HEK293 (cell line): Measurements from ENCODE around the gene FMN1.

Experiments used
- CTCF ChIA-PET: fragments of 350-600 bp; formaldehyde crosslinking; extraction: SDS; loops from one replicate; lab custom pipeline; 2021; ENCODE audit warnings: antibody characterized with exemption; lab: Yijun Ruan, JAX
- POLR2A ChIA-PET: fragments of 300-600 bp; formaldehyde crosslinking; extraction: SDS; loops from one replicate; lab custom pipeline; 2020; ENCODE audit warnings: antibody characterized with exemption, inconsistent platforms; lab: Yijun Ruan, JAX
- H3K27ac ChIP-seq: fragments of 200-500 bp; sonication (Bioruptor generic); 2 replicates; pipeline ENCODE4 v1.5.1; 2014; ENCODE audit warnings: low read depth, low read length, control low read depth, inconsistent platforms; ENCODE audit errors: extremely low read depth
- H3K36me3 ChIP-seq, 2 experiments: fragments of 200-500 bp in 1 of 2; sonication (Bioruptor generic) in 1 of 2; 1 replicate in 1 of 2; 2 replicates in 1 of 2; pipeline ENCODE4 v1.5.1; 2014 to 2017; ENCODE audit warnings: inconsistent platforms in 2 of 2, low read length in 2 of 2; ENCODE audit not compliant: control insufficient read depth in 2 of 2, insufficient read depth in 1 of 2
- H3K4me1 ChIP-seq: fragments of 200-500 bp; sonication (Bioruptor generic); 2 replicates; pipeline ENCODE4 v1.5.1; 2014; ENCODE audit warnings: mild to moderate bottlenecking, low read length, inconsistent platforms; ENCODE audit not compliant: control insufficient read depth, insufficient read depth
- H3K4me3 ChIP-seq: 2 replicates; pipeline ENCODE4 v1.5.1; 2011; ENCODE audit warnings: low read depth, mild to moderate bottlenecking, control low read depth, low read length, moderate library complexity
- H3K9me3 ChIP-seq: fragments of 200-500 bp; sonication (Bioruptor generic); 2 replicates; pipeline ENCODE4 v1.5.1; 2014; ENCODE audit warnings: low read depth, low read length, inconsistent platforms; ENCODE audit not compliant: control insufficient read depth, insufficient read depth
- GLIS1 ChIP-seq: fragments of 450-650 bp; formaldehyde crosslinking; IDR thresholded peaks from 2 replicates; pipeline ENCODE4 v1.5.1; 2016; ENCODE audit warnings: missing biosample characterization, missing genetic modification characterization
- RBAK ChIP-seq: fragments of 450-650 bp; formaldehyde crosslinking; IDR thresholded peaks from 2 replicates; pipeline ENCODE4 v1.5.1; 2016; ENCODE audit warnings: missing biosample characterization, missing genetic modification characterization
- ZBTB1 ChIP-seq: fragments of 450-650 bp; formaldehyde crosslinking; IDR thresholded peaks from 2 replicates; pipeline ENCODE4 v1.5.1; 2016; ENCODE audit warnings: missing biosample characterization, missing genetic modification characterization
- ZNF155 ChIP-seq: fragments of 450-650 bp; formaldehyde crosslinking; IDR thresholded peaks from 2 replicates; pipeline ENCODE4 v1.5.1; 2016; ENCODE audit warnings: missing biosample characterization, missing genetic modification characterization
- ZNF169 ChIP-seq: fragments of 450-650 bp; formaldehyde crosslinking; IDR thresholded peaks from 2 replicates; pipeline ENCODE4 v1.5.1; 2016; ENCODE audit warnings: missing biosample characterization, missing genetic modification characterization
- ZNF24 ChIP-seq: fragments of 450-650 bp; formaldehyde crosslinking; IDR thresholded peaks from 2 replicates; pipeline ENCODE4 v1.5.1; 2016; ENCODE audit warnings: missing biosample characterization, missing genetic modification characterization
- ZNF433 ChIP-seq: fragments of 450-650 bp; formaldehyde crosslinking; IDR thresholded peaks from 2 replicates; pipeline ENCODE4 v1.5.1; 2016; ENCODE audit warnings: missing biosample characterization, missing genetic modification characterization, low read depth
- ZNF585B ChIP-seq: fragments of 450-650 bp; formaldehyde crosslinking; IDR thresholded peaks from 2 replicates; pipeline ENCODE4 v1.5.1; 2016; ENCODE audit warnings: missing biosample characterization, missing genetic modification characterization
- ZNF621 ChIP-seq: fragments of 450-650 bp; formaldehyde crosslinking; IDR thresholded peaks from 2 replicates; pipeline ENCODE4 v1.5.1; 2017; ENCODE audit warnings: missing biosample characterization, missing genetic modification characterization
- ZNF623 ChIP-seq: fragments of 450-650 bp; formaldehyde crosslinking; IDR thresholded peaks from 2 replicates; pipeline ENCODE4 v1.5.1; 2016; ENCODE audit warnings: missing biosample characterization, missing genetic modification characterization
- ZNF791 ChIP-seq: fragments of 450-650 bp; formaldehyde crosslinking; IDR thresholded peaks from 2 replicates; pipeline ENCODE4 v1.5.1; 2016; ENCODE audit warnings: missing biosample characterization, missing genetic modification characterization
- TF ChIP-seq, protein P1 (sequence below): fragments of 450-650 bp; formaldehyde crosslinking; IDR thresholded peaks from 2 replicates; pipeline ENCODE4 v1.5.1; 2017; ENCODE audit warnings: missing biosample characterization, missing genetic modification characterization
- TF ChIP-seq, protein P2 (sequence below): fragments of 450-650 bp; formaldehyde crosslinking; conservative IDR thresholded peaks from 2 replicates; pipeline ENCODE4 v1.5.1; 2016; ENCODE audit warnings: low read depth, missing biosample characterization, missing genetic modification characterization
- TF ChIP-seq, protein P3 (sequence below): fragments of 450-650 bp; formaldehyde crosslinking; IDR thresholded peaks from 2 replicates; pipeline ENCODE4 v1.5.1; 2016; ENCODE audit warnings: missing biosample characterization, missing genetic modification characterization, borderline replicate concordance
- TF ChIP-seq, protein P4 (sequence below): fragments of 450-650 bp; formaldehyde crosslinking; IDR thresholded peaks from 2 replicates; pipeline ENCODE4 v1.5.1; 2016; ENCODE audit warnings: missing biosample characterization, missing genetic modification characterization

FMN1 gene

DNA sequence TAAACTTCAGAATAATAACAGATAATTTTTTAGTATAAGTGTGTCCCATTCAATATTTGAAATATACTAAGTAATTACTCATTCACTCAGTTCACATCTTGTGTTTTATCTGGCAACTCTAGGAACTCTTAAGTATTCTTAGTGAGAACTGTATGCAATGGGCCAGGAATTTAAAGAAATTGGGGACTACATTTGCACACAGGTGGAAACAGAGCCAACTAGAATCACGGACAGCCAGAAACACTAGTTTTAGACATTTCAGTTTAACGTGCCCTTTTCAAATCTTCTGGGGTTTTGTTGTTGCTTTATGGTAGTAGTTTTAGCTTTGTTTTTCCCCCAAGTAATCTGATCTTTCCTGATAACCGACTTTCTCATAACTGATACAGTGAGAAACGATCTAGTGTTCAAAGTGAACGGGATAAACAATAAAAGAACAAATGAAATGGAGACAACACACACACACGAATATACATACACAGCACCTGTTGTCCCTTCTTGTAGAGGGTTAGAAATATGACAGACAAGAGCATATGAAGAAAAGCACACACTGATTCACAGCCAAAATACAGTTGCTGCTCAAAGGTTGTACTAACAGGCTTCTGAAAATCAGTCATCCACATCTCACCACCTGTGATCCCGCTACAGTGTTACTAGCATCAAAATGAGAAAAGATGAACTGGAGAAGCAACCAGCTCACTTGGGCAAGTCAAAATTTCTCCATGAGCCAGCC lies 167.0 kb downstream of the FMN1 start:
- H3K27ac ChIP-seq, result no peak overlapping the region
- CTCF ChIA-PET, result interaction anchor here (0.6 to 0.9 kb wide), 3 partner anchors 48 to 81 kb away, joined by 3 read pairs; no protein-coding TSS in a partner anchor
- no peak overlapping the region for H3K4me3 ChIP-seq
- TF ChIP-seq, protein P1, sequence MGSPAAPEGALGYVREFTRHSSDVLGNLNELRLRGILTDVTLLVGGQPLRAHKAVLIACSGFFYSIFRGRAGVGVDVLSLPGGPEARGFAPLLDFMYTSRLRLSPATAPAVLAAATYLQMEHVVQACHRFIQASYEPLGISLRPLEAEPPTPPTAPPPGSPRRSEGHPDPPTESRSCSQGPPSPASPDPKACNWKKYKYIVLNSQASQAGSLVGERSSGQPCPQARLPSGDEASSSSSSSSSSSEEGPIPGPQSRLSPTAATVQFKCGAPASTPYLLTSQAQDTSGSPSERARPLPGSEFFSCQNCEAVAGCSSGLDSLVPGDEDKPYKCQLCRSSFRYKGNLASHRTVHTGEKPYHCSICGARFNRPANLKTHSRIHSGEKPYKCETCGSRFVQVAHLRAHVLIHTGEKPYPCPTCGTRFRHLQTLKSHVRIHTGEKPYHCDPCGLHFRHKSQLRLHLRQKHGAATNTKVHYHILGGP (tag by site-specific recombination), result no peak
- TF ChIP-seq ZBTB1 (no peak), ZNF155 (tag by site-specific recombination) (no peak), ZNF621 (tag by site-specific recombination) (no peak), ZNF169 (no peak), ZNF433 (tag by site-specific recombination) (no peak), ZNF623 (tag by site-specific recombination) (no peak), GLIS1 (tag by site-specific recombination) (no peak), ZNF791 (tag by site-specific recombination) (no peak), ZNF24 (tag by site-specific recombination) (no peak), RBAK (tag by site-specific recombination) (no peak), ZNF585B (tag by site-specific recombination) (no peak)
- TF ChIP-seq, protein P2, sequence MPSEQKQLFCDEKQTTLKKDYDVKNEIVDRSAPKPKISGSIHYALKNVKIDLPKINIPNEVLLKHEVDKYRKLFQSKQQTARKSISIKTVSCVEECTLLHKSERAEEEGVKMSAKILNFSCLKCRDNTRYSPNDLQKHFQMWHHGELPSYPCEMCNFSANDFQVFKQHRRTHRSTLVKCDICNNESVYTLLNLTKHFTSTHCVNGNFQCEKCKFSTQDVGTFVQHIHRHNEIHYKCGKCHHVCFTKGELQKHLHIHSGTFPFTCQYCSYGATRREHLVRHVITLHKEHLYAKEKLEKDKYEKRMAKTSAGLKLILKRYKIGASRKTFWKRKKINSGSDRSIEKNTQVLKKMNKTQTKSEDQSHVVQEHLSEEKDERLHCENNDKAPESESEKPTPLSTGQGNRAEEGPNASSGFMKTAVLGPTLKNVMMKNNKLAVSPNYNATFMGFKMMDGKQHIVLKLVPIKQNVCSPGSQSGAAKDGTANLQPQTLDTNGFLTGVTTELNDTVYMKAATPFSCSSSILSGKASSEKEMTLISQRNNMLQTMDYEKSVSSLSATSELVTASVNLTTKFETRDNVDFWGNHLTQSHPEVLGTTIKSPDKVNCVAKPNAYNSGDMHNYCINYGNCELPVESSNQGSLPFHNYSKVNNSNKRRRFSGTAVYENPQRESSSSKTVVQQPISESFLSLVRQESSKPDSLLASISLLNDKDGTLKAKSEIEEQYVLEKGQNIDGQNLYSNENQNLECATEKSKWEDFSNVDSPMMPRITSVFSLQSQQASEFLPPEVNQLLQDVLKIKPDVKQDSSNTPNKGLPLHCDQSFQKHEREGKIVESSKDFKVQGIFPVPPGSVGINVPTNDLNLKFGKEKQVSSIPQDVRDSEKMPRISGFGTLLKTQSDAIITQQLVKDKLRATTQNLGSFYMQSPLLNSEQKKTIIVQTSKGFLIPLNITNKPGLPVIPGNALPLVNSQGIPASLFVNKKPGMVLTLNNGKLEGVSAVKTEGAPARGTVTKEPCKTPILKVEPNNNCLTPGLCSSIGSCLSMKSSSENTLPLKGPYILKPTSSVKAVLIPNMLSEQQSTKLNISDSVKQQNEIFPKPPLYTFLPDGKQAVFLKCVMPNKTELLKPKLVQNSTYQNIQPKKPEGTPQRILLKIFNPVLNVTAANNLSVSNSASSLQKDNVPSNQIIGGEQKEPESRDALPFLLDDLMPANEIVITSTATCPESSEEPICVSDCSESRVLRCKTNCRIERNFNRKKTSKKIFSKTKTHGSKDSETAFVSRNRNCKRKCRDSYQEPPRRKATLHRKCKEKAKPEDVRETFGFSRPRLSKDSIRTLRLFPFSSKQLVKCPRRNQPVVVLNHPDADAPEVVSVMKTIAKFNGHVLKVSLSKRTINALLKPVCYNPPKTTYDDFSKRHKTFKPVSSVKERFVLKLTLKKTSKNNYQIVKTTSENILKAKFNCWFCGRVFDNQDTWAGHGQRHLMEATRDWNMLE (tag by site-specific recombination), result no peak
- TF ChIP-seq, protein P3, sequence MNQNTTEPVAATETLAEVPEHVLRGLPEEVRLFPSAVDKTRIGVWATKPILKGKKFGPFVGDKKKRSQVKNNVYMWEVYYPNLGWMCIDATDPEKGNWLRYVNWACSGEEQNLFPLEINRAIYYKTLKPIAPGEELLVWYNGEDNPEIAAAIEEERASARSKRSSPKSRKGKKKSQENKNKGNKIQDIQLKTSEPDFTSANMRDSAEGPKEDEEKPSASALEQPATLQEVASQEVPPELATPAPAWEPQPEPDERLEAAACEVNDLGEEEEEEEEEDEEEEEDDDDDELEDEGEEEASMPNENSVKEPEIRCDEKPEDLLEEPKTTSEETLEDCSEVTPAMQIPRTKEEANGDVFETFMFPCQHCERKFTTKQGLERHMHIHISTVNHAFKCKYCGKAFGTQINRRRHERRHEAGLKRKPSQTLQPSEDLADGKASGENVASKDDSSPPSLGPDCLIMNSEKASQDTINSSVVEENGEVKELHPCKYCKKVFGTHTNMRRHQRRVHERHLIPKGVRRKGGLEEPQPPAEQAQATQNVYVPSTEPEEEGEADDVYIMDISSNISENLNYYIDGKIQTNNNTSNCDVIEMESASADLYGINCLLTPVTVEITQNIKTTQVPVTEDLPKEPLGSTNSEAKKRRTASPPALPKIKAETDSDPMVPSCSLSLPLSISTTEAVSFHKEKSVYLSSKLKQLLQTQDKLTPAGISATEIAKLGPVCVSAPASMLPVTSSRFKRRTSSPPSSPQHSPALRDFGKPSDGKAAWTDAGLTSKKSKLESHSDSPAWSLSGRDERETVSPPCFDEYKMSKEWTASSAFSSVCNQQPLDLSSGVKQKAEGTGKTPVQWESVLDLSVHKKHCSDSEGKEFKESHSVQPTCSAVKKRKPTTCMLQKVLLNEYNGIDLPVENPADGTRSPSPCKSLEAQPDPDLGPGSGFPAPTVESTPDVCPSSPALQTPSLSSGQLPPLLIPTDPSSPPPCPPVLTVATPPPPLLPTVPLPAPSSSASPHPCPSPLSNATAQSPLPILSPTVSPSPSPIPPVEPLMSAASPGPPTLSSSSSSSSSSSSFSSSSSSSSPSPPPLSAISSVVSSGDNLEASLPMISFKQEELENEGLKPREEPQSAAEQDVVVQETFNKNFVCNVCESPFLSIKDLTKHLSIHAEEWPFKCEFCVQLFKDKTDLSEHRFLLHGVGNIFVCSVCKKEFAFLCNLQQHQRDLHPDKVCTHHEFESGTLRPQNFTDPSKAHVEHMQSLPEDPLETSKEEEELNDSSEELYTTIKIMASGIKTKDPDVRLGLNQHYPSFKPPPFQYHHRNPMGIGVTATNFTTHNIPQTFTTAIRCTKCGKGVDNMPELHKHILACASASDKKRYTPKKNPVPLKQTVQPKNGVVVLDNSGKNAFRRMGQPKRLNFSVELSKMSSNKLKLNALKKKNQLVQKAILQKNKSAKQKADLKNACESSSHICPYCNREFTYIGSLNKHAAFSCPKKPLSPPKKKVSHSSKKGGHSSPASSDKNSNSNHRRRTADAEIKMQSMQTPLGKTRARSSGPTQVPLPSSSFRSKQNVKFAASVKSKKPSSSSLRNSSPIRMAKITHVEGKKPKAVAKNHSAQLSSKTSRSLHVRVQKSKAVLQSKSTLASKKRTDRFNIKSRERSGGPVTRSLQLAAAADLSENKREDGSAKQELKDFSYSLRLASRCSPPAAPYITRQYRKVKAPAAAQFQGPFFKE, result no peak
- TF ChIP-seq, protein P4, sequence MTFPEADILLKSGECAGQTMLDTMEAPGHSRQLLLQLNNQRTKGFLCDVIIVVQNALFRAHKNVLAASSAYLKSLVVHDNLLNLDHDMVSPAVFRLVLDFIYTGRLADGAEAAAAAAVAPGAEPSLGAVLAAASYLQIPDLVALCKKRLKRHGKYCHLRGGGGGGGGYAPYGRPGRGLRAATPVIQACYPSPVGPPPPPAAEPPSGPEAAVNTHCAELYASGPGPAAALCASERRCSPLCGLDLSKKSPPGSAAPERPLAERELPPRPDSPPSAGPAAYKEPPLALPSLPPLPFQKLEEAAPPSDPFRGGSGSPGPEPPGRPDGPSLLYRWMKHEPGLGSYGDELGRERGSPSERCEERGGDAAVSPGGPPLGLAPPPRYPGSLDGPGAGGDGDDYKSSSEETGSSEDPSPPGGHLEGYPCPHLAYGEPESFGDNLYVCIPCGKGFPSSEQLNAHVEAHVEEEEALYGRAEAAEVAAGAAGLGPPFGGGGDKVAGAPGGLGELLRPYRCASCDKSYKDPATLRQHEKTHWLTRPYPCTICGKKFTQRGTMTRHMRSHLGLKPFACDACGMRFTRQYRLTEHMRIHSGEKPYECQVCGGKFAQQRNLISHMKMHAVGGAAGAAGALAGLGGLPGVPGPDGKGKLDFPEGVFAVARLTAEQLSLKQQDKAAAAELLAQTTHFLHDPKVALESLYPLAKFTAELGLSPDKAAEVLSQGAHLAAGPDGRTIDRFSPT (tag by site-specific recombination), result no peak
- TF ChIP-seq, all 188 proteins: peak for 0
- Histone ChIP-seq H3K4me1 (peaks cover 4% of the 10 kb centered on the region; the same call in 1 of the 2 replicates), H3K36me3 (no peaks in the 10 kb centered on the region), H3K9me3 (no peaks in the 10 kb centered on the region)
- POLR2A ChIA-PET, result no interaction called here
